ENCODE measurements around the gene TEKT5. TPM values are rescaled to one million over a fixed set of nuclear protein-coding genes. Genes with fewer than 3 reads are reported as not detected.
A peak's percentile ranks its signal among the peaks of the same experiment; 100 is the strongest.

The TEKT5 gene
- total RNA-seq, 2 donors from 2014 or later: 0.31 TPM; not detected in 1

GRCh38 chr16:10605636-10606035 is 89.1 kb downstream of the TEKT5 start:
- Mint-ChIP-seq H3K9me3 (peaks cover 4% of the 10 kb centered on the region), H3K27me3 (ENCODE audit: insufficient read depth) (peaks cover 7% of the 10 kb centered on the region), H3K36me3 (ENCODE audit: low read depth) (no peaks in the 10 kb centered on the region), H3K4me3 (no peak overlapping the region), H3K27ac (no peak overlapping the region), H3K4me1 (no peaks in the 10 kb centered on the region)
- H3K27ac ChIP-seq (ENCODE audit: low read depth, low read length): no peak overlapping the region
- no peaks in the 10 kb centered on the region for H3K9me3 ChIP-seq (ENCODE audit: control insufficient read depth, low read length)
- no peaks in the 10 kb centered on the region for H3K27me3 ChIP-seq (ENCODE audit: control insufficient read depth, insufficient read depth, low read length, poor library complexity, severe bottlenecking)
- no peak for DNase-seq
- 91% methylated on average over 3 of the region's 3 CpGs; no CpG with 5 or more reads in 1 of the 2 experiments for WGBS, 2 experiments (ENCODE audit: insufficient coverage in 1 of 2, insufficient read length in 1 of 2)
- no peaks in the 10 kb centered on the region for H3K4me1 ChIP-seq (ENCODE audit: control insufficient read depth, insufficient read depth, low read length)
- TF ChIP-seq CTCF (conservative IDR thresholded peaks at IDR 0.05): no peak
- no peak overlapping the region for H3K9ac ChIP-seq (ENCODE audit: extremely low read depth, low read length, poor library complexity, severe bottlenecking)
- H3K36me3 ChIP-seq (ENCODE audit: control insufficient read depth, insufficient read depth, low read length): no peaks in the 10 kb centered on the region
- no peak overlapping the region for H3K4me3 ChIP-seq (ENCODE audit: low read length)

- Mint-ChIP-seq H3K4me3 (no peak overlapping the region), H3K36me3 (ENCODE audit: low read depth) (no peaks in the 10 kb centered on the region), H3K27me3 (ENCODE audit: insufficient read depth) (peaks cover 14% of the 10 kb centered on the region), H3K27ac (peak overlapping the region; percentile 45), H3K9me3 (no peaks in the 10 kb centered on the region), H3K4me1 (no peaks in the 10 kb centered on the region)
- no peak for TF ChIP-seq CTCF (conservative IDR thresholded peaks at IDR 0.05)
- Histone ChIP-seq H3K9me3 (ENCODE audit: control insufficient read depth, low read length) (no peaks in the 10 kb centered on the region), H3K27me3 (ENCODE audit: control insufficient read depth, insufficient read depth, low read length, poor library complexity, severe bottlenecking) (no peaks in the 10 kb centered on the region), H3K4me3 (ENCODE audit: low read length) (no peak overlapping the region), H3K4me1 (ENCODE audit: control insufficient read depth, insufficient read depth, low read length) (no peaks in the 10 kb centered on the region), H3K9ac (ENCODE audit: extremely low read depth, low read length, poor library complexity, severe bottlenecking) (no peak overlapping the region), H3K36me3 (ENCODE audit: control insufficient read depth, insufficient read depth, low read length) (no peaks in the 10 kb centered on the region), H3K27ac (ENCODE audit: low read depth, low read length) (no peak overlapping the region)
- 84 to 87% methylated on average over 5 to 13 of the region's 13 CpGs for WGBS, 2 experiments (ENCODE audit: insufficient coverage in 1 of 2, insufficient read length in 1 of 2)
- DNase-seq: no peak
Observed at GRCh38 chr16:10601444-10602408, 93.0 kb downstream of the TEKT5 start.

- no peak for DNase-seq
- no peak overlapping the region for H3K27ac Mint-ChIP-seq
Observed at GRCh38 chr16:10600782-10601443, 93.8 kb downstream of the TEKT5 start.

More at GRCh38 chr16:10600782-10601443, 93.8 kb downstream of the TEKT5 start:
- 86 to 87% methylated on average over 11 to 12 of the region's 12 CpGs for WGBS, 2 experiments (ENCODE audit: insufficient coverage in 1 of 2, insufficient read length in 1 of 2)
- Histone ChIP-seq H3K4me1 (ENCODE audit: control insufficient read depth, insufficient read depth, low read length) (no peaks in the 10 kb centered on the region), H3K27me3 (ENCODE audit: control insufficient read depth, insufficient read depth, low read length, poor library complexity, severe bottlenecking) (no peaks in the 10 kb centered on the region), H3K4me3 (ENCODE audit: low read length) (no peak overlapping the region), H3K9ac (ENCODE audit: extremely low read depth, low read length, poor library complexity, severe bottlenecking) (no peak overlapping the region), H3K36me3 (ENCODE audit: control insufficient read depth, insufficient read depth, low read length) (no peaks in the 10 kb centered on the region), H3K27ac (ENCODE audit: low read depth, low read length) (no peak overlapping the region), H3K9me3 (ENCODE audit: control insufficient read depth, low read length) (no peaks in the 10 kb centered on the region)
- H3K36me3 Mint-ChIP-seq (ENCODE audit: low read depth): no peaks in the 10 kb centered on the region
- no peaks in the 10 kb centered on the region for H3K4me1 Mint-ChIP-seq
- no peak overlapping the region for H3K4me3 Mint-ChIP-seq
- peaks cover 14% of the 10 kb centered on the region for H3K27me3 Mint-ChIP-seq (ENCODE audit: insufficient read depth)
- H3K9me3 Mint-ChIP-seq: no peaks in the 10 kb centered on the region
- no peak for TF ChIP-seq CTCF (conservative IDR thresholded peaks at IDR 0.05)

All from endodermal cell (in vitro differentiated cells).